OCI-LY7 (cell line): ENCODE measurements around the gene ACTN1. TPM values are rescaled to one million over a fixed set of nuclear protein-coding genes. Genes with fewer than 3 reads are reported as not detected.
"Not testable (repeated sequence)": the region's sequence is repeated elsewhere in the genome, so short reads cannot be mapped to it uniquely, and the experiment has no call there.

ENCODE experiments used
- BruUV-seq: library from RNA; stranded (reverse); fragments of 400-500 nt; replicated peaks from 2 replicates; lab custom pipeline; 2021; lab: Mats Ljungman, UMichigan
- CTCF ChIA-PET: fragments of 300-600 bp; sonication (Branson Sonifier 250); formaldehyde crosslinking; loops from one replicate; lab custom pipeline; 2022; ENCODE audit warnings: antibody characterized with exemption; ENCODE audit not compliant: unreplicated experiment; lab: Charles Lee
- POLR2A ChIA-PET: fragments of 300-600 bp; sonication (Branson Sonifier 250); formaldehyde crosslinking; loops from one replicate; lab custom pipeline; 2022; ENCODE audit warnings: antibody characterized with exemption; lab: Charles Lee
- DNase-seq: peaks from one replicate; pipeline ENCODE4 v3.0.0-alpha.2; 2015; ENCODE audit warnings: low spot score
- H2AFZ ChIP-seq: fragments of 200-600 bp; sonication (generic), shearing (Covaris generic); 2 replicates; pipeline ENCODE4 v1.6.1; 2014; ENCODE audit warnings: mild to moderate bottlenecking, antibody characterized with exemption, low read length, moderate library complexity
- H3K27ac ChIP-seq: fragments of 200-600 bp; sonication (generic); 2 replicates; pipeline ENCODE4 v1.5.1; 2014; ENCODE audit warnings: mixed run types, low read depth, mild to moderate bottlenecking, moderate library complexity, low read length, inconsistent platforms; ENCODE audit not compliant: poor library complexity, severe bottlenecking
- H3K36me3 ChIP-seq: fragments of 200-600 bp; sonication (generic); 2 replicates; pipeline ENCODE4 v1.6.1; 2014; ENCODE audit warnings: mild to moderate bottlenecking, antibody characterized with exemption, low read length, moderate library complexity, mixed read lengths; ENCODE audit not compliant: insufficient read depth
- H3K4me1 ChIP-seq: fragments of 200-600 bp; sonication (generic); 2 replicates; pipeline ENCODE4 v1.5.1; 2014; ENCODE audit warnings: mild to moderate bottlenecking, low read length; ENCODE audit not compliant: insufficient read depth, poor library complexity, severe bottlenecking
- H3K4me2 ChIP-seq: fragments of 200-600 bp; sonication (generic); 2 replicates; pipeline ENCODE4 v1.6.1; 2014; ENCODE audit warnings: mild to moderate bottlenecking, low read length
- H3K4me3 ChIP-seq: fragments of 200-600 bp; sonication (generic); 2 replicates; pipeline ENCODE4 v1.5.1; 2014; ENCODE audit warnings: mild to moderate bottlenecking, low read depth, low read length; ENCODE audit not compliant: poor library complexity, severe bottlenecking
- H3K79me2 ChIP-seq: fragments of 200-600 bp; sonication (generic); 2 replicates; pipeline ENCODE4 v1.6.1; 2016; ENCODE audit warnings: low read depth, mild to moderate bottlenecking, low read length, moderate library complexity, mixed read lengths; ENCODE audit not compliant: insufficient read depth
- H3K9me2 ChIP-seq: fragments of 200-600 bp; sonication (generic); 2 replicates; pipeline ENCODE4 v1.6.1; 2016; ENCODE audit warnings: mild to moderate bottlenecking, low read length, mixed read lengths; ENCODE audit not compliant: insufficient read depth
- H3K9me3 ChIP-seq: fragments of 200-600 bp; sonication (generic); 2 replicates; pipeline ENCODE4 v1.6.1; 2014; ENCODE audit warnings: mild to moderate bottlenecking, mixed run types, low read length, mixed read lengths
- H4K20me1 ChIP-seq: fragments of 200-600 bp; sonication (generic); 2 replicates; pipeline ENCODE4 v1.6.1; 2014; ENCODE audit warnings: mild to moderate bottlenecking, antibody characterized with exemption, low read length, moderate library complexity, mixed read lengths; ENCODE audit not compliant: insufficient read depth
- EZH2phosphoT487 ChIP-seq: fragments of 200-600 bp; sonication (generic); IDR thresholded peaks from 2 replicates; pipeline ENCODE4 v1.6.1; 2018; ENCODE audit warnings: low read depth, borderline replicate concordance, mild to moderate bottlenecking, mixed run types, antibody characterized with exemption, low read length, moderate library complexity, mixed read lengths
- intact Hi-C: fragments of 100-400 bp; cut with micrococcal nuclease; formaldehyde crosslinking; loops from one replicate; pipeline ENCODE4 v1.10.0; 2022; ENCODE audit not compliant: unreplicated experiment
- total RNA-seq, 2 experiments: library from RNA; depleted of rRNA in 1 of 2; stranded (reverse); fragments of >200 nt in 1 of 2; shearing (Covaris generic) in 1 of 2; gene quantifications; 2 replicates each; pipeline ENCODE4 v1.2.3, GENCODE V29; 2014 to 2022
- TF ChIP-seq, protein P1 (sequence below): fragments of 200-600 bp; sonication (generic); conservative IDR thresholded peaks from 2 replicates; pipeline ENCODE4 v1.5.1; 2014; ENCODE audit warnings: mild to moderate bottlenecking, antibody characterized with exemption, low read length, moderate library complexity, mixed read lengths

Gene ACTN1
- total RNA-seq, 2 experiments from 2014 or later: 0.51 to 1.8 TPM

DNA sequence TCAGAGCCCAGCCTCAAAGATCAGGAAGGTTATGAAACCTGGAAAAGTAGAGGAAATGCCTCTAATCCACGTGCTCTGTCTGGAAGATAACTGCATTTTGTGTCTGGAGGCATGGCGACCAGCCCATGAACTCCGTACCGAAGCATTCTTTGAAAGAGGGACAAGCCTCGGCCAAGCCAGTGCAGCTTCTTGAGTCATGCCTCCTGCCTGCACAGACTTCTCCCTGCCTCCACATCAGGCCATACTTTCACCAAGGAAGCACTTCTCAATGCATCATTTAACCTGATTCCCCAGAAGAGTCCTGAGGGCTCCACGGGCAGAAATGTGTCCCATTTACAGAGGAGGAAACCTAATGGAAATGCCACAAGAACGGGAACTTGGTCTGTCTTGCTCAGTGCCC lies 3.4 kb downstream of the ACTN1 start:
- H3K4me1 ChIP-seq: no peaks in the 10 kb centered on the region
- ChIA-PET POLR2A (no interaction called here), CTCF (no interaction called here)
- no peak overlapping the region for H3K4me3 ChIP-seq
- H3K9me3 ChIP-seq: no peaks in the 10 kb centered on the region
- BruUV-seq: no TSS peak
- no peaks in the 10 kb centered on the region for H4K20me1 ChIP-seq
- no peaks in the 10 kb centered on the region for H3K36me3 ChIP-seq
- no peak for DNase-seq
- H2AFZ ChIP-seq: no peak overlapping the region
- intact Hi-C loops: no loop called here
- H3K79me2 ChIP-seq: no peaks in the 10 kb centered on the region
- no peak for TF ChIP-seq EZH2phosphoT487
- TF ChIP-seq, protein P1, sequence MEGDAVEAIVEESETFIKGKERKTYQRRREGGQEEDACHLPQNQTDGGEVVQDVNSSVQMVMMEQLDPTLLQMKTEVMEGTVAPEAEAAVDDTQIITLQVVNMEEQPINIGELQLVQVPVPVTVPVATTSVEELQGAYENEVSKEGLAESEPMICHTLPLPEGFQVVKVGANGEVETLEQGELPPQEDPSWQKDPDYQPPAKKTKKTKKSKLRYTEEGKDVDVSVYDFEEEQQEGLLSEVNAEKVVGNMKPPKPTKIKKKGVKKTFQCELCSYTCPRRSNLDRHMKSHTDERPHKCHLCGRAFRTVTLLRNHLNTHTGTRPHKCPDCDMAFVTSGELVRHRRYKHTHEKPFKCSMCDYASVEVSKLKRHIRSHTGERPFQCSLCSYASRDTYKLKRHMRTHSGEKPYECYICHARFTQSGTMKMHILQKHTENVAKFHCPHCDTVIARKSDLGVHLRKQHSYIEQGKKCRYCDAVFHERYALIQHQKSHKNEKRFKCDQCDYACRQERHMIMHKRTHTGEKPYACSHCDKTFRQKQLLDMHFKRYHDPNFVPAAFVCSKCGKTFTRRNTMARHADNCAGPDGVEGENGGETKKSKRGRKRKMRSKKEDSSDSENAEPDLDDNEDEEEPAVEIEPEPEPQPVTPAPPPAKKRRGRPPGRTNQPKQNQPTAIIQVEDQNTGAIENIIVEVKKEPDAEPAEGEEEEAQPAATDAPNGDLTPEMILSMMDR: no peak
- no peak overlapping the region for H3K27ac ChIP-seq
- H3K9me2 ChIP-seq: no peaks in the 10 kb centered on the region
- no peak overlapping the region for H3K4me2 ChIP-seq

- Histone ChIP-seq H3K9me3 (no peaks in the 10 kb centered on the region), H3K27ac (no peak overlapping the region), H4K20me1 (no peaks in the 10 kb centered on the region), H3K36me3 (no peaks in the 10 kb centered on the region), H3K4me3 (no peak overlapping the region), H3K4me2 (no peak overlapping the region), H2AFZ (no peak overlapping the region), H3K4me1 (no peaks in the 10 kb centered on the region), H3K9me2 (no peaks in the 10 kb centered on the region), H3K79me2 (no peaks in the 10 kb centered on the region)
- TF ChIP-seq EZH2phosphoT487: no peak
- TF ChIP-seq, protein P1: no peak
- BruUV-seq: no TSS peak
- CTCF ChIA-PET: no interaction called here
- POLR2A ChIA-PET: no interaction called here
- DNase-seq: no peak
- intact Hi-C loops: no loop called here
Measured at GRCh38 chr14:68974759-68975347, 4.2 kb downstream of the ACTN1 start.

DNA sequence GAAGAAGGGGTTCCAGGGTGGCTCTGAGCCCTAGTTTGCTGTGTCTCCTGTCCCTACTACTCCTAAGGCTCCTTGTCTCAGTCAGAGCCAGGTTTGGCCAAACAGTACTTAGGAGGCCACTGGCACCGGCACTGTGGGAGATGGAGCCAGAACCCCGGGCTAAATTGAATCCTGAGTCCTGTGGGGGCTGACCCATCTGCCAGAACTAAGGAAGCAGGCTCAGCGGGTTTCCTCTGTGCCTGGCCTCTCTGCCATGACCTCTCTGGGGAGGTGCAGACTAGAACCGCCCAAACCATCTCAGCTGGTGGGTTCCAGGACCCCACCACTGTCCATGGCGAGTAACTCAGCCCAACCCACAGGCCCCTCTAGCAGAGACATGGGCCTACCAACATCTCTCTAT lies 5.5 kb downstream of the ACTN1 start:
- TF ChIP-seq, protein P1: no peak
- no peak for TF ChIP-seq EZH2phosphoT487
- Histone ChIP-seq H3K36me3 (no peaks in the 10 kb centered on the region), H3K4me2 (no peak overlapping the region), H3K9me3 (no peaks in the 10 kb centered on the region), H2AFZ (no peak overlapping the region), H3K4me3 (no peak overlapping the region), H3K9me2 (no peaks in the 10 kb centered on the region), H3K4me1 (no peaks in the 10 kb centered on the region), H3K79me2 (no peaks in the 10 kb centered on the region), H3K27ac (no peak overlapping the region), H4K20me1 (no peaks in the 10 kb centered on the region)
- BruUV-seq: no TSS peak
- CTCF ChIA-PET: no interaction called here
- intact Hi-C loops: no loop called here
- DNase-seq: no peak
- POLR2A ChIA-PET: no interaction called here

DNA sequence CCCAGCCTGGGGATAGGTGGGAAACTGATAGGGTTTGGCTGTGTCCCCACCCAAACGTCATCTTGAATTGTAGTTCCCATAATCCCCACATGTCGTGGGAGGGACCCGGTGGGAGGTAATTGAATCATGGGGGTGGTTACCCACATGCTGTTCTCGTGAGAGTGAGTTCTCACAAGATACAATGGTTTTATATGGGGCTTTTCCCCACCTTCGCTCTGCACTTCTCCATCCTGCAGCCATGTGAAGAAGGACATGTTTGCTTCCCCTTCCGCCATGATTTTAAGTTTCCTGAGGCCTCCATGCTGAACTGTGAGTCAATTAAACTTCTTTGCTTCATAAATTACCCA lies 5.9 kb downstream of the ACTN1 start:
- CTCF ChIA-PET, intact Hi-C loops, H3K79me2 ChIP-seq, POLR2A ChIA-PET, H3K4me1 ChIP-seq, H3K9me3 ChIP-seq, H3K36me3 ChIP-seq, H3K27ac ChIP-seq, H3K9me2 ChIP-seq, H4K20me1 ChIP-seq, H2AFZ ChIP-seq, H3K4me3 ChIP-seq, H3K4me2 ChIP-seq, DNase-seq, BruUV-seq: not testable (repeated sequence)
